NCI-H1436 (cell line): ENCODE measurements around the gene ATP8B1.

Experiments
- DNase-seq: peaks from one replicate; lab custom pipeline; 2025; lab: John Stamatoyannopoulos, UW

ATP8B1 gene

GRCh38 chr18:57792631-57793301 lies 10.3 kb downstream of the ATP8B1 start:
- DNase-seq: no peak

DNA sequence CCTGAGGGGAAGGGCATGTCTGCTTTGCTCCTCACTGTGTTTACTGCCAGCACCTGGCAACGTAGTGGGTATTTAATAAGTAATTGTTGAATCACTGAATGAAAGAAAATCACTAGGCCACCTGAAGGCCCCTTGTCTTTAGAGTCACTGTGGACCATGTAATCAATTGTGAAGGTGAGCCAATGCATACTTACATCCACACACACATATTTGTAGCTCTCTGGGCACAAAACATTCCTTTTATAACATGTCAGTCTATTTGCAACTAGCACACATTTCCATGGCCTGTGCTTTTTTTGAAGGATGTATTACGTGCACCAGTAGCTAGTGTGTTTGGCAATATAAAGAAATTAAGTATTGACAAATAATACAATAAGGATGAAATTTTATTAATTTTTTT lies 11.2 kb downstream of the ATP8B1 start:
- no peak for DNase-seq

DNA sequence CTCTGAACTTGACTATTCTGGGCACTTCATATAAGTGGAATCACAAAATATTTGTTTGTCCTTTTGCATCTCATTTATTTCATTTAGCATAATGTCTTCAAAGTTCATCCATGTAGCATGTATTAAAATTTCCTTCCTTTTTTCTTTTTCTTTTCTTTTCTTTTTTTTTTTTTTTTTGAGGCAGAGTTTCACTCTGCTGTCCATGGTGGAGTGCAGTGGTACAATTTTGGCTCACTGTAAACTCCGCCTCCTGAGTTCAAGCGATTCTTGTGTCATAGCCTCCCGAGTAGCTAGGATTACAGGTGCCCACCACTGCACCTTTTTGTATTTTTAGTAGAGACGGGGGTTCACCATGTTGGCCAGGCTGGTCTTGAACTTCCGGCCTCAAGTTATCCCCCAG lies 11.9 kb downstream of the ATP8B1 start:
- DNase-seq: no peak

- DNase-seq: no peak
Observed at GRCh38 chr18:57790316-57790715, 12.8 kb downstream of the ATP8B1 start.

DNA sequence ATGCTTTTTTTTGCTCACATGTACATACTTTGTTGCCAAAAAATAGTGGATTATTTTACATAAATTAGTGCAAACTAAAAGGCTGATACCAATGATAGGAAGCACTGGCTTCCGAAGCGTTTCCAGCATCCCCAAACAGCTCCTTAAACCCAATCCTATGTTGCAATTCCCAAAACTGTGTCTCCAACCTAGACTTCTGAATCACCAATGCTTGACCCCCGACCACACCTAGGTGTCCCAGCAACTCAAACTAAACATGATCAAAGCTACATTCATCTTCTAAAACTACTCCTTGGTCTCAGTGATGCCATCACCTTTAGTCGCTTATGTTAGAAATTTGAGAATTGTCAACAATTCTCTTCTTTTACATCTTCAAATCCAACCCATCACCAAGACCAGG lies 13.4 kb downstream of the ATP8B1 start:
- DNase-seq: no peak

DNA sequence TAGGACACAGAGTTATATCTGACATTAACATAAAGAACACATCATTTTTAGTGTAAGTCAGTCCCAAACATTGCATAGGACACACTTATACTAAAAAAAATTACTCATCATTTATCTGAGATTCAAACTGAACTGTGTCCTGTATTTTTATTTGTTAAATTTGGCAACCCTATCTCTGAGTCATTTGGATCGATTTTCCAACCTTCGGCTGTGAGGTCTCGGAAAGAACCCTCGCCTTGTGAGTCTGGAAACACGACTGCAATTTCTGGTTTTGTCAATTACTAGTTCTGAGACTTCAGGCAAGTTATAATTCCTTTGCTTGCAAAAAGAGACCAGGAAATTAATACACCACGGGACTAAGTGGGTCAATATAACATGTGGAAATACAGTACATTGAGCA lies 14.0 kb downstream of the ATP8B1 start:
- no peak for DNase-seq

- DNase-seq: no peak
Observed at GRCh38 chr18:57787068-57787685, 15.9 kb downstream of the ATP8B1 start.

DNA sequence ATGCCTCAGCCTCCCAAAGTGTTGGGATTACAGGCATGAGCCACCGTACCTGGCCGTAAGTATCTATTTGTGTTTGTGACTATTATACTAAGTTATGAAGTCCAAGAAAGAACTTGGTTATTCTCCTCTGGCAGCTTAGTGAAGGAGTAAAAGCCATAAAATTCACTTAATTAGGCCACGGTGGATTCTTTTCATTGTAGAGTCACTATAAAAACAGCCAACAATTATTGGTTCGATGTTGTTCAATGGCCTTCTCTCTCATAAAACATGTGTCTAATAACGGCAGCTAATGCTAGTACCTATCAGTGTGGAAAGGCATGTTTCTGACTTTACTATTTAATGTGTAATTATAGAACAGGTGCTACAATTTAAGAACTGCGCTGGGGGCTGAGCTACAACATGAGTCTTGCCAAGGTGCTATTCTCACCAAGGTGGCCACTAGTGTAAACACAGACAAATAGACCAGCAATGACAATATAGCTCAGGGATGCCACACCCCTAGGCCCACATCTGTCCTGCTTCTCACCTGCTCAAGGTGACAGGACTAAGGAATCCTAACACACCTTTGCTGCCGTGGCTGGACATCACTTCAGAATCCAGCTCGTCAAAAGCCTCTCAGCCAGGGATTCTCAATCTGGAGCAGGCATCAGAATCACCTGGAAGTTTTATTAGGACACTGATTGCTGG lies 17.2 kb downstream of the ATP8B1 start:
- no peak for DNase-seq

- no peak for DNase-seq
Observed at GRCh38 chr18:57784801-57785114, 18.4 kb downstream of the ATP8B1 start.

DNA sequence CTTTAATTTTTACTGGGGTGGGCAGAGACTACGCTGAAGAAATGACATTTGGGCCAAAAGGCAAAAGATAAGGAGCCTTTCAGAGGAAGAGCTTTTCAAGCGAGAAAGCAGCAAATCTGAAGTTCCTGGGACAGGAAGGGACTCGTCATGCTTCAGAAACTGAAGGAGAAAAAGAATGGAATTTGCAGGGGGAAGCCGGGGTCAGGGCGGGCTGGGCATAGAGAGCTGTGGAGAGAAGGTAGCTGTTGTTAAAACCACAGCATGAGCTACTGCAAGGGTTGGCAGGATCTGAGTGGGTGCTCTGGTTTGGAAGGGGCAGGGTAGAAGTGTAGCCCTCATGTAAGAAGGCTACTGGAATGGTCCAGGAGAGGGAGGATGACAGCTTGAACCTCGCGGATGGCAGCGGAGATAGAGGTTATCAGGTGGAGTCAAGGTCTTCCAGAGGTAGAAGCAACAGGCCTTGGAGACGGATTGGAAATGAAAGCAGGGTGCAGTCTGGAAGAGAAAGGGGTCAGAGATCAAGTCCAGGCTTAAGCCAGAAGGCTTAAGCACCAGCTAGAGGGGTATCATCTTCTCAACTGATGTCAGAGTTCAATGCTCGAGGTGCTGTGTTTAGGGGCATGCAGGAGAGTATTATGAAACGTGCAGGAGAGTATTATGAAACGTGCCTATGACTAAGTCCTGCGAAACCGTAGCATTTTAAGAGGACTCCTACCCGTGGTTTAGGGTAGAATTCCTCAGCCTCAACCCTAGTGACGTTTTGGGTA lies 18.9 kb downstream of the ATP8B1 start:
- DNase-seq: no peak

- no peak for DNase-seq
Observed at GRCh38 chr18:57782049-57782448, 21.1 kb downstream of the ATP8B1 start.

- DNase-seq: no peak
Observed at GRCh38 chr18:57780706-57781347, 22.3 kb downstream of the ATP8B1 start.

DNA sequence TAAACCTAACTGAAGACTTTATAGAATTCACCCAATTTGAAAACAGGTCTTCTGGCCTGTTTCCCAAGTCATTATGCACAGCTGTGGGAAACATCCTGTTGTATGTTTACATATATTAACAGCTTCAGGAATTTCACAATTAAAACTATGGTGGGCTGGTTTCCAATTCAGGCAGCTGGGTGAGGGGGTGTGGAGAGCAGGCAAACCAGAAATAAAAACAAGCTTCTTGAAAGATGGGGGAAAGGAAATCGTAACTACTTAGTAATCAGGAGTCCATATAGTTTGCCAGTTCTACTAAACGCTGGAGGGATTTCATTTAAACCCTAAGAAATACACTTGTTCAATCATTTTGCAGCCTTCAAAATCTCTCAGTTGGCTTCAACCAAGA lies 22.8 kb downstream of the ATP8B1 start:
- DNase-seq: no peak

DNA sequence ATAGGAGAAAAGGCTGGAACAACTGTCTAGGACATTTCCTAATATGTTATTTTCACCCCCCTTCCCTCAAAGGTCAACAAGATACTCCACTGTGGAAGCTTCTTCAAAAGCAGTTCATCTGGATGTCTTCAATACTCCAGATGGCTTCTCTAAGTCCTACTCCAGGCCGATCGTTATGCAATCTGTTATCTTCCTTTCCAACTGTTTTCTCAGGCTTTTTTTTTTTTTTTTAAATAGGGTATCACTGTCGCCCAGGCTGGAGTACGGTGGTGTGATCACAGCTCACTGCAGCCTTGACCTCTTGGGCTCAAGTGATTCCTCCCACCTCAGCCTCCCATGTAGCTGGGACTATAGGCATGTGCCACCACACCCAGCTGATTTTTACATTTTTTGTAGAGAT lies 26.3 kb downstream of the ATP8B1 start:
- no peak for DNase-seq

GRCh38 chr18:57776354-57776753 lies 26.8 kb downstream of the ATP8B1 start:
- DNase-seq: no peak

DNA sequence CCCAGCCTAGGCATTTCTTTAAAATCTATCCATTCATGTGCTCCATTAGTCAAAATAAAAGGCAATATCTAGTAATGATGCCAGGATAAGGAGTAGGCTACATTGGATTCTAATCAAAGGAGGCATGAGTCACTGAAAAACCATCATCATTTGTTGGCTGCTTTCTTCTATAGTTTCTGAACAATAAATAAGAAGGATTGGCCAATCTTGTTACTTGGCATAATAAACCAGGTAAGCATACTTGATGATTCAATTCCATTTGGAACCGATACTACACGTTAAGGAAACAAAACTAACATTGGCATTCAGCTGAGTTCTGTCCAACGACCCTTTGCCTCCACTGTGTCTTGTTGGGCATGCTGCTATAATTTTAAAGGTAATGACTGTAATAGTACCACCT lies 27.2 kb downstream of the ATP8B1 start:
- DNase-seq: no peak

DNA sequence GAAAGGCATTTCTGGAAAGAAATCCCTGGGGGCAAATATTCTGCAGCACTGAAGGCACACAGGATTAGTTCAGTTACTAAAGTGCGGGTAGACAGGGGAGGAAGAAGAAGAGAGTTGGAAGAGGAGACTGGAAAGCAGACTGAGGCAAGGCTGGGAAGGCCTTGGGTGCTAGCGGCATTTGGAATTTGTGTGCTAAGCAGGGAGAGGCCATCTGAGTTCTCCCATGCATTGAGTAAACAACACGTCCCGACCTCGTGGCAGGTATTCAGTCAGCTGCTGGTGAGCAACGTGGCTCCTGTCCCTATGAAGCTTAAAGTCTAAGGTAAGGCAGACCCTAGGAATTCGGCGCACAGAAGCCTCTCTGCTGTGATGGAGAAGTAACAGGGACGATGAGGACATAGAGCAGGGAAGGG lies 30.7 kb downstream of the ATP8B1 start:
- no peak for DNase-seq

- no peak for DNase-seq
Observed at GRCh38 chr18:57771626-57772025, 31.5 kb downstream of the ATP8B1 start.

GRCh38 chr18:57771193-57771592 lies 31.9 kb downstream of the ATP8B1 start:
- no peak for DNase-seq

DNA sequence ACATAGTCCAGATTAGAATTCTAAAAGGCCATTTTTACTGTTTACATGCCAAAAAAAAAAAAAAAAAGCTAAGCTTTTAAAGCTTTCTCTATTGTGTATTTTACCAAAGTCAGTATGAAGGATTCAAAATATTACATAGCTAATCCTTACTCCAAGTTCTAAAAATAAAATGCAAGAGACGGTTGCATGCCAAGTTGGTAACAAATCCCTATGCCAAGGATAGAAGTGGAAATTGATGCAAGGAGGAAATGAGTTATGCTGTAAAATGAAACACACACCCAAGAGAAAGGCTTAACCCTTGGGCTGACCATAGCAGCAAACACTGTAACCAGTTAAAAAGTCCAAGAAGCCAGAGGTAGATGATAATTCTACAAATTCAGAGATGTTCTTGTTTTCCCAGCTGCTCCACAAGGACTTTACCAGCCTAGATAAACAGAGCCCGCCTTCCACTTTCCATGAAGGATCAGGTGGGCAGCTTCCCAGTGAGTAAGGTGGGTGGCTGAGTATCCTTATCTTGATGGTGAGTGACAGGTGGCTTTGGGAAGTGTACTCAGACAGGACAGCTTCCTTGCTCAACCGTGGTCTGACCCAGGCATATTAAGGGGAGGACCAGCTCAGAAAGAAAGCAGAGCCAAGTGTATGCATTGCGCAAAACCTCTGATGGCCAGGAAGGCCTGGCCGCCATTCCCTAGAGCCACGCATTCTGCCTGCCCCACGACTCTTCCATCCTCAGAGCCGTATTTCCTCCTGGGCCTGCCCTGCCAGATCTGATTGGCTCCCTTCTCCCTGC lies 34.4 kb downstream of the ATP8B1 start:
- no peak for DNase-seq

- no peak for DNase-seq
Observed at GRCh38 chr18:57767259-57768050, 35.7 kb downstream of the ATP8B1 start.
